Effector memory CD4-positive, alpha-beta T cell (primary cell): ENCODE results near the gene FASLG.
A peak's percentile ranks its signal among the peaks of the same experiment; 100 is the strongest.

Experiments
- DNase-seq, 3 donors: peaks; one replicate each; pipeline ENCODE4 v3.0.0-alpha.2; 2020
- H3K27ac ChIP-seq: 2 replicates; pipeline ENCODE4 v1.7.0; 2013; ENCODE audit warnings: mild to moderate bottlenecking, low read length, moderate library complexity; ENCODE audit not compliant: insufficient read depth, poor library complexity, severe bottlenecking
- H3K27me3 ChIP-seq: replicated peaks from 2 replicates; pipeline ENCODE4 v1.7.0; 2013; ENCODE audit warnings: mild to moderate bottlenecking, low read length; ENCODE audit not compliant: insufficient read depth, control insufficient read depth, poor library complexity, severe bottlenecking
- H3K36me3 ChIP-seq: 2 replicates; pipeline ENCODE4 v1.7.0; 2013; ENCODE audit warnings: mild to moderate bottlenecking, low read length, moderate library complexity; ENCODE audit not compliant: control insufficient read depth, insufficient read depth
- H3K4me1 ChIP-seq: 2 replicates; pipeline ENCODE4 v1.7.0; 2013; ENCODE audit warnings: low read length, mild to moderate bottlenecking; ENCODE audit not compliant: control insufficient read depth, insufficient read depth, poor library complexity, severe bottlenecking
- H3K4me3 ChIP-seq: 2 replicates; pipeline ENCODE4 v1.7.0; 2013; ENCODE audit warnings: low read length, low read depth, mild to moderate bottlenecking; ENCODE audit not compliant: insufficient read depth, poor library complexity, severe bottlenecking
- H3K9me3 ChIP-seq: 2 replicates; pipeline ENCODE4 v1.7.0; 2013; ENCODE audit warnings: mild to moderate bottlenecking, low read length, moderate library complexity; ENCODE audit not compliant: control insufficient read depth

Gene FASLG

GRCh38 chr1:172698224-172698623, 39.3 kb downstream of the FASLG start:
- peaks cover 65% of the 10 kb centered on the region for H3K4me1 ChIP-seq
- H3K36me3 ChIP-seq = no peaks in the 10 kb centered on the region
- DNase-seq = no peak
- peak overlapping the region; percentile 82 for H3K27ac ChIP-seq
- no peaks in the 10 kb centered on the region for H3K27me3 ChIP-seq
- peak overlapping the region; percentile 5 for H3K4me3 ChIP-seq
- H3K9me3 ChIP-seq = no peaks in the 10 kb centered on the region

- DNase-seq = peak; percentile 54 to 73 (median 63)
- H3K27ac ChIP-seq = peak overlapping the region; percentile 82
- peaks cover 74% of the 10 kb centered on the region for H3K4me1 ChIP-seq
- H3K27me3 ChIP-seq = no peaks in the 10 kb centered on the region
- H3K4me3 ChIP-seq = peak overlapping the region; percentile 5
- no peaks in the 10 kb centered on the region for H3K9me3 ChIP-seq
- no peaks in the 10 kb centered on the region for H3K36me3 ChIP-seq
Observed at GRCh38 chr1:172699111-172699510, 40.2 kb downstream of the FASLG start.

- no peak for DNase-seq
- Histone ChIP-seq H3K36me3 (no peaks in the 10 kb centered on the region), H3K4me3 (no peak overlapping the region), H3K27me3 (no peaks in the 10 kb centered on the region), H3K4me1 (peaks cover 81% of the 10 kb centered on the region), H3K27ac (peak overlapping the region; percentile 82), H3K9me3 (no peaks in the 10 kb centered on the region)
Observed at GRCh38 chr1:172699695-172700227, 40.9 kb downstream of the FASLG start.

GRCh38 chr1:172700556-172700955, 41.7 kb downstream of the FASLG start:
- Histone ChIP-seq H3K27ac (peak overlapping the region; percentile 82), H3K4me1 (peaks cover 86% of the 10 kb centered on the region)
- no peak for DNase-seq

GRCh38 chr1:172704001-172704400, 45.1 kb downstream of the FASLG start:
- no peaks in the 10 kb centered on the region for H3K36me3 ChIP-seq
- DNase-seq = no peak
- no peaks in the 10 kb centered on the region for H3K9me3 ChIP-seq
- no peaks in the 10 kb centered on the region for H3K27me3 ChIP-seq
- no peak overlapping the region for H3K4me3 ChIP-seq
- H3K27ac ChIP-seq = peak overlapping the region; percentile 1
- H3K4me1 ChIP-seq = peaks cover 81% of the 10 kb centered on the region

More at GRCh38 chr1:172700556-172700955, 41.7 kb downstream of the FASLG start:
- Histone ChIP-seq H3K27me3 (no peaks in the 10 kb centered on the region), H3K4me3 (no peak overlapping the region), H3K36me3 (no peaks in the 10 kb centered on the region), H3K9me3 (no peaks in the 10 kb centered on the region)

- Histone ChIP-seq H3K27me3 (no peaks in the 10 kb centered on the region), H3K4me1 (peaks cover 78% of the 10 kb centered on the region), H3K27ac (peak overlapping the region; percentile 1), H3K9me3 (no peaks in the 10 kb centered on the region), H3K36me3 (no peaks in the 10 kb centered on the region), H3K4me3 (no peak overlapping the region)
- DNase-seq = no peak
Observed at GRCh38 chr1:172704420-172705210, 45.7 kb downstream of the FASLG start.

- DNase-seq = no peak
- no peak overlapping the region for H3K4me3 ChIP-seq
- H3K4me1 ChIP-seq = peaks cover 40% of the 10 kb centered on the region
- H3K9me3 ChIP-seq = no peaks in the 10 kb centered on the region
- H3K36me3 ChIP-seq = no peaks in the 10 kb centered on the region
- no peaks in the 10 kb centered on the region for H3K27me3 ChIP-seq
- peak overlapping the region; percentile 16 for H3K27ac ChIP-seq
Observed at GRCh38 chr1:172708452-172708851, 49.5 kb downstream of the FASLG start.

- Histone ChIP-seq H3K4me3 (no peak overlapping the region), H3K9me3 (no peaks in the 10 kb centered on the region), H3K36me3 (no peaks in the 10 kb centered on the region), H3K4me1 (peaks cover 22% of the 10 kb centered on the region), H3K27me3 (no peaks in the 10 kb centered on the region), H3K27ac (no peak overlapping the region)
- DNase-seq = no peak
Observed at GRCh38 chr1:172711558-172711957, 52.7 kb downstream of the FASLG start.

GRCh38 chr1:172713466-172713865, 54.6 kb downstream of the FASLG start:
- DNase-seq = no peak
- Histone ChIP-seq H3K4me1 (peaks cover 6% of the 10 kb centered on the region), H3K4me3 (no peak overlapping the region), H3K27me3 (no peaks in the 10 kb centered on the region), H3K36me3 (no peaks in the 10 kb centered on the region), H3K9me3 (no peaks in the 10 kb centered on the region), H3K27ac (no peak overlapping the region)
